ENCODE data around the gene ANKRD53. TPM values are rescaled to one million over a fixed set of nuclear protein-coding genes. Genes with fewer than 3 reads are reported as not detected.

The ANKRD53 gene
- total and polyA plus RNA-seq, 10 donors, result 0.22 to 1.7 (median 0.80) TPM; not detected in 2

GRCh38 chr2:71001592-71001927 lies 23.1 kb downstream of the ANKRD53 start:
- no peaks in the 10 kb centered on the region for H3K27me3 ChIP-seq (replicated peaks in 1 of 7)
- H3K4me1 ChIP-seq, result peaks cover 4 to 24% (median 11%) of the 10 kb centered on the region in 6 donors
- H3K36me3 ChIP-seq, result no peaks in the 10 kb centered on the region
- TF ChIP-seq POLR2A (IDR thresholded peaks at IDR 0.05), result no peak
- TF ChIP-seq CTCF (IDR thresholded peaks at IDR 0.05 in 8 of 11, conservative IDR thresholded peaks at IDR 0.05 in 3 of 11), result no peak
- TF ChIP-seq POLR2AphosphoS5 (IDR thresholded peaks at IDR 0.05), result no peak
- intact Hi-C loops (cut with DNase I; ENCODE audit: low total_unique reads), result no loop called here
- 70 to 88% (median 86%) methylated on average over 4 to 5 of the region's 5 CpGs for WGBS, 5 donors
- H3K27ac ChIP-seq, result no peak overlapping the region
- H3K9me3 ChIP-seq, result no peaks in the 10 kb centered on the region
- H3K4me3 ChIP-seq, result no peak overlapping the region
- DNase-seq, result no peak

GRCh38 chr2:71001981-71002570 lies 23.6 kb downstream of the ANKRD53 start:
- DNase-seq, result peak; percentile 67
- 55 to 70% (median 59%) methylated on average over 11 of the region's 11 CpGs for WGBS, 5 donors
- Histone ChIP-seq H3K9me3 (no peaks in the 10 kb centered on the region), H3K4me3 (no peak overlapping the region), H3K36me3 (no peaks in the 10 kb centered on the region), H3K27me3 (replicated peaks in 1 of 7) (no peaks in the 10 kb centered on the region), H3K4me1 (peaks cover 4 to 24% (median 11%) of the 10 kb centered on the region in 6 donors), H3K27ac (no peak overlapping the region)
- TF ChIP-seq CTCF (IDR thresholded peaks at IDR 0.05 in 8 of 11, conservative IDR thresholded peaks at IDR 0.05 in 3 of 11) (no peak), POLR2AphosphoS5 (IDR thresholded peaks at IDR 0.05) (no peak), POLR2A (IDR thresholded peaks at IDR 0.05) (no peak)
- intact Hi-C loops (cut with DNase I; ENCODE audit: low total_unique reads), result no loop called here

- no peak overlapping the region for H3K27ac ChIP-seq
- intact Hi-C loops (cut with DNase I; ENCODE audit: low total_unique reads), result no loop called here
These were observed 25.0 kb downstream of the ANKRD53 start for GRCh38 chr2:71003396-71003795.

More at GRCh38 chr2:71003396-71003795, 25.0 kb downstream of the ANKRD53 start:
- Histone ChIP-seq H3K27me3 (replicated peaks in 1 of 7) (peaks cover 0 to 2% (median 0%) of the 10 kb centered on the region in 7 donors), H3K9me3 (no peaks in the 10 kb centered on the region), H3K4me3 (no peak overlapping the region), H3K4me1 (peaks cover 4 to 24% (median 11%) of the 10 kb centered on the region in 6 donors), H3K36me3 (no peaks in the 10 kb centered on the region)
- no peak for TF ChIP-seq POLR2A (IDR thresholded peaks at IDR 0.05)
- no peak for TF ChIP-seq POLR2AphosphoS5 (IDR thresholded peaks at IDR 0.05)
- TF ChIP-seq CTCF (IDR thresholded peaks at IDR 0.05 in 8 of 11, conservative IDR thresholded peaks at IDR 0.05 in 3 of 11), result no peak
- DNase-seq, result peak; percentile 35
- 85 to 91% (median 89%) methylated on average over 6 of the region's 6 CpGs for WGBS, 5 donors
